ENCODE results near the gene IMPA2.

GRCh38 chr18:12031181-12031580 lies 49.9 kb downstream of the IMPA2 start:
- TF ChIP-seq ZNF622 (IDR thresholded peaks at IDR 0.05) (no peak), YY1 (IDR thresholded peaks at IDR 0.05; ENCODE audit: low read depth, low read length) (no peak), TCF7 (IDR thresholded peaks at IDR 0.05; ENCODE audit: borderline replicate concordance) (no peak), NFIC (IDR thresholded peaks at IDR 0.05; ENCODE audit: low read depth, low read length) (no peak)
- TF ChIP-seq, protein P1, sequence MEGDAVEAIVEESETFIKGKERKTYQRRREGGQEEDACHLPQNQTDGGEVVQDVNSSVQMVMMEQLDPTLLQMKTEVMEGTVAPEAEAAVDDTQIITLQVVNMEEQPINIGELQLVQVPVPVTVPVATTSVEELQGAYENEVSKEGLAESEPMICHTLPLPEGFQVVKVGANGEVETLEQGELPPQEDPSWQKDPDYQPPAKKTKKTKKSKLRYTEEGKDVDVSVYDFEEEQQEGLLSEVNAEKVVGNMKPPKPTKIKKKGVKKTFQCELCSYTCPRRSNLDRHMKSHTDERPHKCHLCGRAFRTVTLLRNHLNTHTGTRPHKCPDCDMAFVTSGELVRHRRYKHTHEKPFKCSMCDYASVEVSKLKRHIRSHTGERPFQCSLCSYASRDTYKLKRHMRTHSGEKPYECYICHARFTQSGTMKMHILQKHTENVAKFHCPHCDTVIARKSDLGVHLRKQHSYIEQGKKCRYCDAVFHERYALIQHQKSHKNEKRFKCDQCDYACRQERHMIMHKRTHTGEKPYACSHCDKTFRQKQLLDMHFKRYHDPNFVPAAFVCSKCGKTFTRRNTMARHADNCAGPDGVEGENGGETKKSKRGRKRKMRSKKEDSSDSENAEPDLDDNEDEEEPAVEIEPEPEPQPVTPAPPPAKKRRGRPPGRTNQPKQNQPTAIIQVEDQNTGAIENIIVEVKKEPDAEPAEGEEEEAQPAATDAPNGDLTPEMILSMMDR (IDR thresholded peaks at IDR 0.05 in 2 of 3, conservative IDR thresholded peaks at IDR 0.05 in 1 of 3; ENCODE audit: control insufficient read depth in 2 of 3, extremely low read depth in 1 of 3, insufficient read depth in 1 of 3, low read depth in 3 of 3, low read length in 3 of 3) = no peak

Measured in GM12878 (cell line).